SH-SY5Y (cell line): Measurements from ENCODE around the gene IGSF11.

Source experiments
- GATA2 ChIP-seq: IDR thresholded peaks from 2 replicates; pipeline ENCODE4 v1.6.1; 2011; ENCODE audit warnings: mild to moderate bottlenecking, low read depth, low read length
- GATA3 ChIP-seq: IDR thresholded peaks from 2 replicates; pipeline ENCODE4 v1.6.1; 2011; ENCODE audit warnings: low read depth, mild to moderate bottlenecking, low read length, moderate library complexity

- TF ChIP-seq GATA2: no peak
- TF ChIP-seq GATA3: no peak
Observed at GRCh38 chr3:118890206-118890605, 144.4 kb downstream of the IGSF11 start.
